ENCODE data around the gene ADRA2B.

The ADRA2B gene

GRCh38 chr2:96115631-96116423 is 544 bp downstream of the ADRA2B start:
- Histone ChIP-seq H3K9ac (ENCODE audit: low read depth, low read length, poor library complexity, severe bottlenecking) (no peak overlapping the region), H3K9me3 (ENCODE audit: insufficient read depth, low read depth, low read length) (no peaks in the 10 kb centered on the region), H4K20me1 (ENCODE audit: insufficient read depth, low read length, poor library complexity, severe bottlenecking) (no peaks in the 10 kb centered on the region), H3K36me3 (ENCODE audit: insufficient read depth, low read length) (no peaks in the 10 kb centered on the region), H3K4me2 (ENCODE audit: low read depth, low read length, poor library complexity, severe bottlenecking) (no peak overlapping the region), H3K4me3 (ENCODE audit: low read length, poor library complexity, severe bottlenecking) (no peak overlapping the region), H2AFZ (ENCODE audit: low read length) (no peak overlapping the region), H3K79me2 (ENCODE audit: insufficient read depth, low read length) (no peaks in the 10 kb centered on the region), H3K4me1 (ENCODE audit: insufficient read depth, low read length, poor library complexity, severe bottlenecking) (no peaks in the 10 kb centered on the region), H3K27me3 (ENCODE audit: insufficient read depth, low read length, poor library complexity, severe bottlenecking) (no peaks in the 10 kb centered on the region), H3F3A (ENCODE audit: low read depth) (no peaks in the 10 kb centered on the region), H3K9me2 (replicated peaks; ENCODE audit: low read depth, low read length) (no peaks in the 10 kb centered on the region)
- no peak for TF ChIP-seq EZH2phosphoT487 (IDR thresholded peaks at IDR 0.05; ENCODE audit: borderline replicate concordance)
- TF ChIP-seq CTCF (conservative IDR thresholded peaks at IDR 0.05; ENCODE audit: low read length) = no peak

DNA sequence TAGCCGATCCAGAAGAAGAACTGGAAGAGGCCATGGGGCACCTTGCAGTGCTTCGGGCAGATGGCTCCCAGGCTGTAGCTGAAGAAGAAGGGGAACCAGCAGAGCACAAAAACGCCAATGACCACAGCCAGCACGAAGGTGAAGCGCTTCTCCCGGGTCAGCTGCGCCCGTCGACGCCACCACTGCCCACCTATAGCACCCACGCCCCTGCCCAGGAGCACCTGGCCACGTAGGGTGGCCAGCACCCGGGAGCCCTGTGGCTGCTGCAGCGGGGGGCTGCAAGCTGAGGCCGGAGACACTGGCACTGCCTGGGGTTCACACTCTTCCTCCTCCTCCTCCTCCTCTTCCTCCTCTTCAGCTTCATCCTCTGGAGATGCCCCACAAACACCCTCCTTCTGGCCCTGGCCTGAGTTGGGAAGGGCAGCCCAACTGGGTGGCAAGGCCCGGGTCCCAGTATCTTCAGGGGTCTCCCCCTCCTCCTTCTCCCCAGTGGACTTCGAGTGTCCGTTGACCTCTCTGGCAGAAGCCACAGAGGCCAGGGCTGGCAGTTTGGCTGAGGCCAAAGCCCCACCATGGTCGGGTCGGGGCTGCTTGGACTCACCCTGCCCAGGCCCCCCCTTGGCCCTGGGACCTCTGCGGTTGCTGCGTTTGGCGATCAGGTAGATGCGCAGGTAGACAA is 1.3 kb downstream of the ADRA2B start:
- Histone ChIP-seq H3K36me3 (ENCODE audit: insufficient read depth, low read length) (no peaks in the 10 kb centered on the region), H3K4me3 (ENCODE audit: low read length, poor library complexity, severe bottlenecking) (no peak overlapping the region), H3F3A (ENCODE audit: low read depth) (no peaks in the 10 kb centered on the region), H3K27me3 (ENCODE audit: insufficient read depth, low read length, poor library complexity, severe bottlenecking) (no peaks in the 10 kb centered on the region), H4K20me1 (ENCODE audit: insufficient read depth, low read length, poor library complexity, severe bottlenecking) (no peaks in the 10 kb centered on the region), H3K4me1 (ENCODE audit: insufficient read depth, low read length, poor library complexity, severe bottlenecking) (no peaks in the 10 kb centered on the region), H3K9me3 (ENCODE audit: insufficient read depth, low read depth, low read length) (no peaks in the 10 kb centered on the region), H2AFZ (ENCODE audit: low read length) (no peak overlapping the region), H3K9ac (ENCODE audit: low read depth, low read length, poor library complexity, severe bottlenecking) (no peak overlapping the region), H3K9me2 (replicated peaks; ENCODE audit: low read depth, low read length) (no peaks in the 10 kb centered on the region), H3K4me2 (ENCODE audit: low read depth, low read length, poor library complexity, severe bottlenecking) (no peak overlapping the region), H3K79me2 (ENCODE audit: insufficient read depth, low read length) (no peaks in the 10 kb centered on the region)
- no peak for TF ChIP-seq EZH2phosphoT487 (IDR thresholded peaks at IDR 0.05; ENCODE audit: borderline replicate concordance)
- no peak for TF ChIP-seq CTCF (conservative IDR thresholded peaks at IDR 0.05; ENCODE audit: low read length)

DNA sequence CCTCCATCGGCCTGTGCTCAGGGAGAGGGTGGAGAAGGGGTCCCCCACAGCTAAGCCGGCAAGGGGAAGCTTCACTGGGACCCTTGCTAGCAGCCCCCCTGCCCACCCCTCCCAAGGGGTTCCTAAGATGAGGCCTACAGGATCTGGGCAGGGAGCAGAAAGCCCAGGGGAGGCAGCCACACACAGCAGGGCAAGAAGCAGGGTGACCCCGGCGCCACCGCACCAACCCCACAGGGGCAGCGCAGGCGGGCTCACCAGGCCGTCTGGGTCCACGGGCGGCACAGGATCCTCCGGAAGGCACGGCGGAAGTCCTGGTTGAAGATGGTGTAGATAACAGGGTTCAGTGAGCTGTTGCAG is 1.8 kb downstream of the ADRA2B start:
- H3K9me3 ChIP-seq (ENCODE audit: insufficient read depth, low read depth, low read length) = no peaks in the 10 kb centered on the region
- no peaks in the 10 kb centered on the region for H3K9me2 ChIP-seq (replicated peaks; ENCODE audit: low read depth, low read length)
- no peaks in the 10 kb centered on the region for H3K4me1 ChIP-seq (ENCODE audit: insufficient read depth, low read length, poor library complexity, severe bottlenecking)
- no peaks in the 10 kb centered on the region for H3K27me3 ChIP-seq (ENCODE audit: insufficient read depth, low read length, poor library complexity, severe bottlenecking)
- no peak for TF ChIP-seq CTCF (conservative IDR thresholded peaks at IDR 0.05; ENCODE audit: low read length)
- TF ChIP-seq EZH2phosphoT487 (IDR thresholded peaks at IDR 0.05; ENCODE audit: borderline replicate concordance) = no peak
- H3K4me3 ChIP-seq (ENCODE audit: low read length, poor library complexity, severe bottlenecking) = no peak overlapping the region
- no peak overlapping the region for H3K4me2 ChIP-seq (ENCODE audit: low read depth, low read length, poor library complexity, severe bottlenecking)
- no peaks in the 10 kb centered on the region for H3K36me3 ChIP-seq (ENCODE audit: insufficient read depth, low read length)
- H2AFZ ChIP-seq (ENCODE audit: low read length) = no peak overlapping the region
- H3K79me2 ChIP-seq (ENCODE audit: insufficient read depth, low read length) = no peaks in the 10 kb centered on the region
- H3F3A ChIP-seq (ENCODE audit: low read depth) = no peaks in the 10 kb centered on the region
- no peak overlapping the region for H3K9ac ChIP-seq (ENCODE audit: low read depth, low read length, poor library complexity, severe bottlenecking)
- no peaks in the 10 kb centered on the region for H4K20me1 ChIP-seq (ENCODE audit: insufficient read depth, low read length, poor library complexity, severe bottlenecking)
